Neural crest cell (in vitro differentiated cells): ENCODE data around the gene ERICH3. TPM values are rescaled to one million over a fixed set of nuclear protein-coding genes. Genes with fewer than 3 reads are reported as not detected.

Experiments
- DNase-seq: peaks from one replicate; pipeline ENCODE4 v3.0.0; 2021; ENCODE audit warnings: low read depth, mixed read lengths, low spot score
- H3K27ac Mint-ChIP-seq: one replicate; pipeline ENCODE4 v1.8.0; 2021; ENCODE audit warnings: mild to moderate bottlenecking, mixed read lengths; ENCODE audit not compliant: unreplicated experiment
- H3K27me3 Mint-ChIP-seq: 2 replicates; pipeline ENCODE4 v1.8.0; 2021; ENCODE audit warnings: low read depth, mild to moderate bottlenecking, mixed read lengths
- H3K36me3 Mint-ChIP-seq: 2 replicates; pipeline ENCODE4 v1.8.0; 2021; ENCODE audit warnings: low read depth, mild to moderate bottlenecking, mixed read lengths
- H3K4me1 Mint-ChIP-seq: 2 replicates; pipeline ENCODE4 v1.8.0; 2021; ENCODE audit warnings: mixed read lengths
- H3K4me3 Mint-ChIP-seq: one replicate; pipeline ENCODE4 v1.8.0; 2021; ENCODE audit warnings: mild to moderate bottlenecking, mixed read lengths
- H3K9me3 Mint-ChIP-seq: 2 replicates; pipeline ENCODE4 v1.8.0; 2021; ENCODE audit warnings: mixed read lengths
- CTCF ChIP-seq: fragments of 200-600 bp; sonication (generic); conservative IDR thresholded peaks from 2 replicates; pipeline ENCODE4 v1.5.0; 2021; ENCODE audit warnings: antibody characterized with exemption, mild to moderate bottlenecking
- total RNA-seq: library from RNA; stranded (reverse); gene quantifications from 2 replicates; pipeline ENCODE4 v1.2.1, GENCODE V29; 2021

Gene ERICH3
- total RNA-seq, 1 donor from 2014 or later = not detected

DNA sequence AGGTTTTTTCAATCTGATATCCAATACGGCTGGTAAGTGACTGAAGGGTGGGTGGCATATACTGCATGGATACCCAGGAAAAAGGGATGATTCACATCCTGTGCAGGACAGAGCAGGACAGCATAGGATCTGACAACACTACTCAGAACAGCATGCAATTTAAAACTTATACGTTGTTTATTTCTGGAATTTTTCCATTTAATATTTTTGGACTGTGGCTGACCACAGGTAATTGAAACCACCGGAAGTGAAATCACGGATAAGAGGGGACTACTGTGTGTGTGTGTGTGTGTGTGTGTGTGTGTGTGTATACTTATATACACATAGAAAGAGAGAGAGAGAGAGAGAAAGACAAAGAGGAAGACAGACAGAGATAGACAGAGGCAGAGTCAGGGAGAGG, 23.0 kb downstream of the ERICH3 start:
- DNase-seq = no peak
- Mint-ChIP-seq H3K9me3 (no peaks in the 10 kb centered on the region), H3K27ac (no peak overlapping the region), H3K27me3 (no peaks in the 10 kb centered on the region), H3K4me1 (peaks cover 11% of the 10 kb centered on the region), H3K4me3 (no peak overlapping the region), H3K36me3 (no peaks in the 10 kb centered on the region)
- TF ChIP-seq CTCF = no peak

GRCh38 chr1:74641876-74642275, 31.7 kb downstream of the ERICH3 start:
- H3K9me3 Mint-ChIP-seq = no peaks in the 10 kb centered on the region
- H3K4me1 Mint-ChIP-seq = no peaks in the 10 kb centered on the region
- no peak for TF ChIP-seq CTCF
- H3K4me3 Mint-ChIP-seq = no peak overlapping the region
- no peak for DNase-seq
- H3K27me3 Mint-ChIP-seq = no peaks in the 10 kb centered on the region
- no peaks in the 10 kb centered on the region for H3K36me3 Mint-ChIP-seq
- no peak overlapping the region for H3K27ac Mint-ChIP-seq

GRCh38 chr1:74641161-74641560, 32.4 kb downstream of the ERICH3 start:
- Mint-ChIP-seq H3K9me3 (no peaks in the 10 kb centered on the region), H3K27ac (no peak overlapping the region), H3K36me3 (no peaks in the 10 kb centered on the region), H3K4me1 (no peaks in the 10 kb centered on the region), H3K4me3 (no peak overlapping the region), H3K27me3 (no peaks in the 10 kb centered on the region)
- no peak for TF ChIP-seq CTCF
- no peak for DNase-seq

- H3K9me3 Mint-ChIP-seq = no peaks in the 10 kb centered on the region
- no peaks in the 10 kb centered on the region for H3K4me1 Mint-ChIP-seq
- no peaks in the 10 kb centered on the region for H3K36me3 Mint-ChIP-seq
- no peak overlapping the region for H3K4me3 Mint-ChIP-seq
- DNase-seq = no peak
- H3K27ac Mint-ChIP-seq = no peak overlapping the region
- no peaks in the 10 kb centered on the region for H3K27me3 Mint-ChIP-seq
- TF ChIP-seq CTCF = no peak
Observed at GRCh38 chr1:74637296-74637695, 36.3 kb downstream of the ERICH3 start.

DNA sequence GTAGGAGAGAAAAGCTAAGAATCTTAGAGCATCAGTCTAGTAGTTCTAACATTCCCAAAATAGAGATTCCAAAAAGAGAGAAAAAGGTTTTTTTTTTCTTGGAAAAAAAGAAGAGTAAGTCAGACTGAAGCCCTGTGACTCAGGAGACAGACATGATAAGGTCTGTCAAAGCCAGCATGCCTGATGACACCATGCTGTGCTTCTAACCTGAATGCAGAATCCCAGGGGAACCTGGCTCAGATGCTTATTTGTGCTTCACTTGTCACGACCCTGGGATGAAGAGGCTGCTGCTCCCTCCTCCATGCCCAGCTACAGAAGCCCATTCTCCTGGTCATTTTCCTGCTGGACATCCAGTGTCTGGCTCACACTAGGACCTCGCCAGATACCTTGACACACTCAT, 44.3 kb downstream of the ERICH3 start:
- no peak overlapping the region for H3K4me3 Mint-ChIP-seq
- TF ChIP-seq CTCF = no peak
- no peak overlapping the region for H3K27ac Mint-ChIP-seq
- no peaks in the 10 kb centered on the region for H3K27me3 Mint-ChIP-seq
- H3K36me3 Mint-ChIP-seq = no peaks in the 10 kb centered on the region
- no peak for DNase-seq
- H3K9me3 Mint-ChIP-seq = no peaks in the 10 kb centered on the region
- no peaks in the 10 kb centered on the region for H3K4me1 Mint-ChIP-seq

DNA sequence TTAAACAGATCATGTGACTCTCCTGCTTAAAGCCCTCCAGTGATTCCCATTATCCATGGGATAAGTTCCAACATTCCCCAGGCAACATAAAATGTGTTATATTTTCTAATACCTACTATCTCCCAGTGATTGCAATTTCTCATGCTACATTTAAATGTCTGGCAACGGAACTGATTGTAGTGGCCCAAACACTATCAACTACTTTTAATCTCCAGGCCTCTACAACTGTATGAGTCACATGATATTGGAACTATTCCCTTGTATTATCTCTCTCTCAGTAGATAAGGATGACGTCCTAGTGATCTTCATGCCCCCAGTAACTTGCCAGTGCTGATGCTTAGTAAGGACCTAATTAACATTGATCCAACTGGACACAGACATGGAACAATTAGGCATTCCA, 49.9 kb downstream of the ERICH3 start:
- no peak overlapping the region for H3K27ac Mint-ChIP-seq
- H3K9me3 Mint-ChIP-seq = no peaks in the 10 kb centered on the region
- no peaks in the 10 kb centered on the region for H3K36me3 Mint-ChIP-seq
- no peak for DNase-seq
- TF ChIP-seq CTCF = no peak
- H3K4me3 Mint-ChIP-seq = no peak overlapping the region
- H3K4me1 Mint-ChIP-seq = peaks cover 5% of the 10 kb centered on the region
- no peaks in the 10 kb centered on the region for H3K27me3 Mint-ChIP-seq
